GM12801 (cell line): ENCODE data around the gene CAMKMT.

Source experiments
- CTCF ChIP-seq: IDR thresholded peaks from one replicate; pipeline ENCODE4 v1.5.1; 2011; ENCODE audit warnings: control low read depth; ENCODE audit not compliant: insufficient read length; ENCODE audit errors: extremely low read depth

Gene CAMKMT

GRCh38 chr2:44686561-44686960 is 324.8 kb downstream of the CAMKMT start:
- no peak for TF ChIP-seq CTCF

GRCh38 chr2:44687686-44688455 is 326.1 kb downstream of the CAMKMT start:
- TF ChIP-seq CTCF, result no peak

DNA sequence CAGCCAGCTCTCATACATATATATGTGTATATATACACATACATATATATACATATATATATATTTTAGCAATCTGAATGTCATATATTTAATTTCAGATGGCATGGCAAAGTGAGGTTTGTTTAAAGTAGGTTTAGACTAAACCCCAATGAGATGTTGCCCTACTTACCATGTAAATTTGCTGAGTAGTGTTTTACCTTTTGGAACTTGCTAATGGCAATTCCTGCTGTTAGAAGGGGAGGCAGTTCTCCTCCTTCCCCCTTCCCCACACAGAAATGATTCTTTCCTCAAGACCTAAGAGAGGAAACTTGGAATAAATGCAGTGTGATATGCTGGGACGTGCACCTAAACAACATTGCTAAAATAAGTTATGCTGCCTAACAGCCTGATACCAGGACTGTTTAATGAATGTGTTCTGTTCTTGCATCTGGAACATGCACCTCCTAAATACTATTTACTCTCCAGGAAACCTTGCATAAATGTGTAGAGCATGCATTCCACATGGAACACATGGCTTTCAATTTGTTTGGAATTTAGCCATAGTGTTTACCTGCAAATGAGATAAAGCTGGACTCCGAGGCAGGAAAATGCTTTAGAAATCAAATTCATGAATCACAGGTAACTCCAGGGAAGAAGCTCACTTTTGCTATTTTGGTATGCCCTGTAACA is 326.8 kb downstream of the CAMKMT start:
- no peak for TF ChIP-seq CTCF

GRCh38 chr2:44689516-44689915 is 327.8 kb downstream of the CAMKMT start:
- no peak for TF ChIP-seq CTCF

DNA sequence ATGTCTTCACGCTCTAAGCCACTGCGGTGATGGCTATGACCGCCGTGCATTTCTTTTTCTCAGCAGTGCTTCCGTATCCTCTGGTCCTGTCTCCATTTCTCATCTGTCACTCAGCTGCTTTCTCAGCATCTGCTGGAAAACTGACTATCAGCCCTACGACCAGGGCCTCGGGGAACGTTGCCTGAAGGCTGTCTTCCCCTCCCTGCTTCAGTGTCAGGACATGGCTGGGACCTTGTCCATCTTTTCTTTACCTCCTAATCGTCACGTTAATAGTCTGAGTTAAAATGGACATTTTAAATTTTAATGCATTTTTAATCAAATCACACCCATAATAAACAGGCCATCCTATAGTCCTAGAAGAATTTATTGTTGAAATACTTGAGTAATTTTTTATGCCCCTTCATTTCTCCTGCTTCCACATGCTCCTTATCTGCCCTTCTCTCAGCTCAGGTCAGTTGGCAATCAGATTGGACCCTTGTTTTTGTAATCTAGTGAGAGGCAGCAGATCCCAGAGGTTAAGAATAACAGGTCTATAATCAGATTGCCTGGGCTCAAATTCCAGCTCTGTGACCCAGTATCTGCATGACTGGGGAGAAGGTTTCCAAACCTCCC is 329.5 kb downstream of the CAMKMT start:
- no peak for TF ChIP-seq CTCF

DNA sequence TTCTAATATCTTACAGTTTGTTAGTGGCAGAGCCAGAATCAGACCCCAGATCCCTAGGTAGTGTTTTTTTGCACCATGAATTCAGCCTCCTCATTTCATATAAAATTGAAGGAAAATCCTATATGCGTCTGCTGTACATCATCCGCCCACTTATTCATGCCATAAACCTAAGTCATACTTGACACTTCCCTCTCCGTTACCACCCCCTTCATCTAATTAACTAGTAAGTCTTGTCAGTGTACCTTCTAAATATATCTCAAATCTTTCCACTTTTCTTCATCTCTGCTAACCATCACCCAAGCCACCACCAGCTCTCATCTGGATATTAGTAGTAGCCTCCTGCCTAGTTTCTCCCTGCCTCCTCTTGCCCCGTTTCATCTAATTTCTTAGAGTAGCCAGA is 331.1 kb downstream of the CAMKMT start:
- TF ChIP-seq CTCF, result no peak

DNA sequence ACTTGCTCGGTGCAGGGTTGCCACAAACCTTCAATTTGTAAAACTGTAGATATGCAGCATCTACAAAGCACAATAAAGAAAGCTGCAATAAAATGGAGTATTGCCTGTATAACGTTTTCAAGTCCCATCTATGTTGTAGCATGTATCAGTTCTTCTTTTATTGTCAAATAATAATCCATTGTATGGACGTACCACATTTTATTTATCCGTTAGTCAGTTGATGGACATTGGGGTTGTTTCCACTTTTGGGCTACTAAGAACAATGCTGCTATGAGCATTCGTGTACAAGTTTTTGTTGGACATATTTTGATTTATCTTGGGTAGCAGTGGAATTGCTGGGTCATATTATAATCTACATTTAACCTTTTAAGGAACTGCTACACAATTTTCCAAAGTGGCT is 339.1 kb downstream of the CAMKMT start:
- TF ChIP-seq CTCF, result no peak
